Femur (tissue), 1 donor: Measurements from ENCODE around the gene NKAIN2.
"Not testable (repeated sequence)": the region's sequence is repeated elsewhere in the genome, so short reads cannot be mapped to it uniquely, and the experiment has no call there.

Experiments
- DNase-seq: peaks from one replicate; pipeline ENCODE4 v3.0.0-alpha.2; 2017

NKAIN2 gene

GRCh38 chr6:124226396-124226795, 422.7 kb downstream of the NKAIN2 start:
- no peak for DNase-seq

- no peak for DNase-seq
These were observed 429.6 kb downstream of the NKAIN2 start for GRCh38 chr6:124233221-124233620.

DNA sequence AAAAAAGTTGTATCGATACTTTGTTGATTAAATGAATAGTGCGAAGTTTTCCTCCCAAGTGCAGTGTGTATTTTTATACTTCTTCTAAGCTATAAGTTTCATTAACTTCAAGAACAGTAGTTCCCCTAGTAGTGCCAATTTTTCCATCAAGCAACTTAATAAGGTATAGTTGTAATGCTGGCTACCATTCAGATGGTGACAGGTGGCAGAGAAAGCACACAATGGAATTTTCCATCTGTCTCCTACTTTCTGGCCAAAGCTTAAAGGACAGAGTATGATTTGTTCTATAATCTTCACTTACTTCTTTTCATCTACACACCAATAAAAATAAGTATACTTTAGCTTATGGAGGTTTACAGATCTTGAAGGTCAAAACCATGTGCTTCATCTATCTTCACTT, 431.1 kb downstream of the NKAIN2 start:
- DNase-seq = no peak

DNA sequence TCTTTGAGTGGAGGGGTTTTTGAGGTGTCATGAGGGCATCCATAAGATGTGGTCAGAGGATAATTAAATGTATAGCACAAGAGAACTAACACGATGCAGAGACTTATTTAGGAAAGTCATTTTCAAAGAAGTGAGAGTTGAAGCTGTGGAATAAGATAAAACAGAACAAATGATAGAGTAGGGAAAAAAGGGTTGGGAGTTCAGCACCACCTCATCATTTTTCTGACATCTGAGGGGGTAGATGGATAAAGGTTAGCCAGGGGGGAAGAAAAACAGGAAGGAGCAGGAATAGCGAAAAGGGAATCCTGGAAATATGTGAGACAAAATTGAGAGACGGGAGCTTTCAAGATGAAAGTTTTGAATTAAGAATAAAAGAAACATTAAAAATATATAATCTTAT, 434.2 kb downstream of the NKAIN2 start:
- DNase-seq = no peak

DNA sequence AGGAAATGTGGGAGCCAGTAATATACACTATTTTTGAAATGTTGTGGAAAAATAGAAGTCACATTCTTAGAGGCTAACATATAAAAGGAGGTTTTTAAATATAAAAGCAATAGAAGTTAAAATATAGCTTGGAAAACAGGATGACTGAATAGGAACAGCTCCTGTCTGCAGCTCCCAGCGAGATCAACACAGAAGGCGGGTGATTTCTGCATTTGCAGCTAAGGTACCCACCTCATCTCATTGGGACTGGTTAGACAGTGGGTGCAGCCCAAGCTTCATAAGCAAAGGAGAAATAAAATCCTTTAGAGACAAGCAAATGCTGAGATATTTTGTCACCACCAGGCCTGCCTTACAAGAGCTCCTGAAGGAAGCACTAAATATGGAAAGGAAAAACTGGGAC, 434.7 kb downstream of the NKAIN2 start:
- DNase-seq = not testable (repeated sequence)

DNA sequence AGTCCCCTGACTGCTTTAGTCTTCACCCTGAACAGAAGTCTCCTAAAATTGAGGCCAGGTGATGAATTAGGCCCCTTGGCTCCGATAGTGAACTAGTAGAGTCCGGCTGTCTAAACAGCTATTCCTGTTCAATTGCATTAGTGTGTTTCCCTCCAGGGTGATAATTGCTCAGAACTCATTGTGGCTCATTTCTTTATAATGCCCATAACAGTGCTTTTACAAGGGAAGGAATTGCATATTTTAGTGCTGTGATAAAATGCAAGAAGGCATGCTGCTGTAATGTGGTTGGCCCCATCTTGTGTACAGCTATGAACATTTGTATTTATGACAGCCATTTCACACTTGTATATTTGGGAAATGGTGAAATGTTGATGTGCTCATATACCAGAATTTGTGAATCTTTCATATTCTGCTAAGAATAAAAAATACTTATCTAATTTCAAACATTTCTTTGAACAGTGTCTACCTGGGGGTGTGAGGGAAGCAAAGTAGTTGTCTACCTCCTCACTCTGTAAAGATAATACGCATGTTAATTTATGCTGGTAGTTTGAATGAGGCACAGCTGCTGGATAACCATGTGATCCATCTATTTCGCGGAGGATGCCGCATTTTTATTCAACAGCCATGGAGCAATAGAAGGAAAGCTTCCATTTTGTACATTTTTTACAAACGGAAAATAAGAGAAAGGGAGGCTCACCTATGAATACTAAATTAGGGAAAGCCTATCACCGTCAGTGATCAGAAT, 451.4 kb downstream of the NKAIN2 start:
- no peak for DNase-seq

DNA sequence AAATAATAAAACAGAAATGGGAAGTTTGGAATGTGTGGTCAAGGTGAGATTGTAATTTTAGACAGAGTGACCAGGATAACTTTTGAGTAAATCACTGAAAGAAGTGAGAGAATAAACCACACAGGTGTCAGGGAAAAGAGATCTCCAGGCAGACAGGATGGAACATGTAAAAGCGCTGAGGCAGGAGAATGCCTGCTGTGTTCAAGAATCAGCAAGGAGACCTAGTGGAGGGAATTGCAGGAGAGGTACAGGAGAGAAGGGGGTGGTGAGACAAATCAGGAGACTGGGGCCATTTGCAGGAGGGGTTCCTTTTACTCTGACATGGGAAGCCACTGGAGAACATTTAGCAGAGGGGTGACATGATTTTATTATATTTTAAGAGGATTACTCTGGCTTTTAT, 456.7 kb downstream of the NKAIN2 start:
- no peak for DNase-seq

DNA sequence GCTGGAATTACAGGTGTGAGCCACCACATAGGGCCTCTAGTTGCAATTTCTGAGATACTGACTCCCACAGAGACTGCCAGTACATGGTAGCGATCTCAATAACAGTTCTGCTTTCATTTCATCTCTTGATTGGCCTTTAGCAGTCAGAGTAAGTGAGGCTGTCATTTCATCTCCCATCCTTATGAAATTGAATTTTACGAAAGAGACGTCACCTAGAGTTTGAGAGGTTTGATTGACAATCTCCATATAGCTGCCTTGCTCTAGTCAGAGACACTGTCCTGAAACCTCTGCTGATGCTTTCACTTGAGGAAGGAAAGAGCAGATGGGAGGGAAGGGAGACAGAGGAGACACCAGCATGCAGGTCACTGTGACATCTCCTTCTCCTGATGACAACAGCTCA, 466.1 kb downstream of the NKAIN2 start:
- DNase-seq = no peak

- DNase-seq = no peak
These were observed 470.0 kb downstream of the NKAIN2 start for GRCh38 chr6:124273701-124274100.

GRCh38 chr6:124282541-124282940, 478.9 kb downstream of the NKAIN2 start:
- no peak for DNase-seq

GRCh38 chr6:124283486-124283885, 479.8 kb downstream of the NKAIN2 start:
- no peak for DNase-seq

- no peak for DNase-seq
These were observed 481.5 kb downstream of the NKAIN2 start for GRCh38 chr6:124285146-124285545.

DNA sequence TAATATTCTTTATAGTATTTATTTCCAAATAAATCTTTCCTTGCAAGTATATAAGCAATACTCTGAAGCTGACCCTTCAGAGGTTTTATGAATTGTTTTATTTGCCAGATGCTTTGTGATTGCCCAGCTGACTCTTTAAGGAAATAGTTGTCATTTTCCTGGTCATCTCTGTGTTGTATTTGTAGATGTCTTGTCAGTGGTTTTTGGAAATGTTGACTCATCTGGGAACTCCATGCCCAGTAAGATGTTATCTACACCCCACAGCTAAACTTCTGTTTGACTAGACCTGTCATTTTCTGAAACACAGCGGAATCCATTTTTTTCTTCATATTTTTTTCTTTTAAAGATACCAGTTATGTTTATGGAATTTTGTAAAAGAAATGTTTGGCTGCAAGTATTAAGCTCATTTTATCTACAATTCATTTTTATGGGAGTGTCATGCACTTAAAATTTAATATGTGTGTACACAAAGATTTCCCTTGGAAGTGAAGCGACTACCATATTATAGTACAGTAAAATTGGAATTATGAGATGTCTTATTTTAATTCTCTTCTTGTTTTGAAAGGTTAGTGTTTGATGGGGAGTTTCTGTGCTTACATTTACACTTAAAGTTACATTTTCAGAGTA, 491.0 kb downstream of the NKAIN2 start:
- DNase-seq = no peak

- DNase-seq = no peak
These were observed 493.8 kb downstream of the NKAIN2 start for GRCh38 chr6:124297507-124297906.

DNA sequence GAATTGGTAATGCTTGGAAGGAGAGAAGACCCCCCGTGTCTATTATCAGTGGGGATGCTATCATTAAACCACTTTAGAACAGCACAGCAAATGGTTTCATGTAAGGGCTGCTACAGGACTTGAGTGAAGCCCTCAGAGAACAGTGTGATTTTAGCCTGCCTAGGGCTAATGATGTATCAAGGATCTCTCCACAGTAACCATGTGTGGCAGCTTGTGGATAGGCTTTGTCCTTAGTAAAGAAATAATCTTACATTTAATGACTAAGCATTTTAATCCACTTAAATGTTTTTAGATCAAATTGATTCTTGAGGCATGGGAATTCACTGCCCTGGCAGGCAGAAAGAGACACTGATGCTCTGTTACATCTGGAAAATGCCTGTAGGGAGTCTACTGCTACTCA, 495.1 kb downstream of the NKAIN2 start:
- DNase-seq = no peak

DNA sequence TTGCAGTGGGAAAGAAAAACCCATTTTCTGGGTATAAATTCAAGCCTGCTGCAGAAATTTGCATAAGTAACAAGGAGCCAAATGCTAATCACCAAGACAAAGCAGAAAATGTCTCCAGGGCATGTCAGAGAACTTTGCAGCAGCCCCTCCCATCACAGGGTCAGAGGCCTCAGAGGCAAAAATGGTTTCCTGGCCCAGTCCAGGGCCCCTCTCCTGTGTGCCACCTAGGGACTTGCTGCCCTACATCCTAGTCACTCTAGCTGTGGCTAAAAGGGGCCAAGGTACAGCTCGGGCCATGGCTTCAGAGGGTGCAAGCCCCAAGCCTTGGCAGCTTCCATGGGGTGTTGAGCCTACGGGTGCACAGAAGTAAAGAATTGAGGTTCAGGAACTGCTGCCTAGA, 497.2 kb downstream of the NKAIN2 start:
- DNase-seq = not testable (repeated sequence)

- no peak for DNase-seq
These were observed 500.3 kb downstream of the NKAIN2 start for GRCh38 chr6:124303971-124304370.

GRCh38 chr6:124310139-124310538, 506.5 kb downstream of the NKAIN2 start:
- no peak for DNase-seq

DNA sequence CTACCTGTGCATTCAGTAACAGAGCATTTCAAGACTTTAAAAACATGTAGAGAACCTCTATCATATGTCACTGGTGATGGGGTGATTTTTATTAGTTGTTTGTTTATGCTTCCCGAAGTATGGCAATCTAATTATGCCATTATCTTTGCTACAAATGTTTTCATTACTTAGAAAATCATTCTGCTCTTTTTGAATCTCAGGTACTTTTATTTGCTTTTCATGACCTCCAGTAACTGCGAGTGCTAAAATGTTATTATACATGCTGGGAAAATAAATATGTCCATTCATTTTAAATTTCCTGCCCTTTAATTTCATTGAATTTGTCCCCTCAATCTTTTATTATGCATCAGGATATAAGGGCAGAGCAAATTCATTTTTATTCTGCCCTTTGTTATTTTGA, 515.7 kb downstream of the NKAIN2 start:
- DNase-seq = no peak

GRCh38 chr6:124324237-124324636, 520.6 kb downstream of the NKAIN2 start:
- no peak for DNase-seq

DNA sequence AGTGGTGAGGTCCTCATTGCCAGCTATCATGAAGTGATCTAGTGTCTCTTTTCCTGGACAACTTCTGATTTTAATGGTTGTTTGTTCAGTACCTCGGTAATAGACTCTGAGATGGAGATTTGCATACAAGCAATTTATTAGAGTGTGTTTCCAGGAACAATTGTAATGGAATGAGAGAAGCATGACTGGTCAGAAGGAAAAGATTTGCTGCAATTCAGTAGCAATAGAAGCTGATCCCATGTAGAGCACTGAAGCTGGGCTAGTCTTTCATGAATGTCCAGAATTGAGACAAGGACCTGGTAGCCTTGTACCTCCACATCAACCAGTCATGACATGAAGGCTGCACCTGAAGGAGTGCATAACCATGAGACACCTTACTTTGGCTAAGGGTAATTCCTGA, 526.5 kb downstream of the NKAIN2 start:
- DNase-seq = no peak

- DNase-seq = no peak
These were observed 530.7 kb downstream of the NKAIN2 start for GRCh38 chr6:124334359-124334758.

DNA sequence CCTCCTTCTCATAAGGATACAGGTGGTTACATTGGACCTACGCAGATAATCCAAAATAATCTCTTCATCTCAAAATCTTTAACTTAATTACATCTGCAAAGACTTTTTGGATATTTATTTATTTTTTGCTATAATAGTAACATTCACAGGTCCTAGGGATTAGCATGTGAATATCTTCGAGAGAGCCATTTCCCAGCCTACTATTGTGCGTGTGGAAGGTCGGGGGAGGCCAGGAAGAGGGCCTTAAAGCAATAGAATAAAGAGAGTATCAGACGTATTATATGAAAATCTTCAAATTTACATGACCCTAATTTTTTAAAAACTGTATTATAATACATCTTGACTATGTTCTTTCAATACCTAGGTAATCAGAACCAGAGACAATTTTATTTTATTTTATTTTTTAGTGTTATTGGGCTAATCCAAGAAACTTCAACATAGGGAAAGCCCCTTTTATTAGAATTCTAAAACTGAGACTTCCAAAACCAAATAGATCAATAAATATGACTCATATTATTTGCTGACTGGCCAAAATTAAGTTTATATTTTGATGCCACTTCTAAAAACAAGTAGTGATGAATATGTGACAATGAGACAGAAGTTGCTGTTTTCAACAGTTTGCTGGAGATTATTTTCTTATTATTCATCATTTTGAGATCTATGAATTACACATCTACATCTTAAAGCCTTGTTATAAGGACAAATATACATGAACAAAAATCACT, 536.1 kb downstream of the NKAIN2 start:
- DNase-seq = no peak

- not testable (repeated sequence) for DNase-seq
These were observed 544.7 kb downstream of the NKAIN2 start for GRCh38 chr6:124348339-124348738.
